Non-pigmented ciliary epithelial cell (primary cell): ENCODE results near the gene TREH.
"Not testable (repeated sequence)": the region's sequence is repeated elsewhere in the genome, so short reads cannot be mapped to it uniquely, and the experiment has no call there.

Experiments used
- DNase-seq: peaks from one replicate; pipeline ENCODE4 v3.0.0-alpha.2; 2010; ENCODE audit warnings: low read depth

The TREH gene, protein sequence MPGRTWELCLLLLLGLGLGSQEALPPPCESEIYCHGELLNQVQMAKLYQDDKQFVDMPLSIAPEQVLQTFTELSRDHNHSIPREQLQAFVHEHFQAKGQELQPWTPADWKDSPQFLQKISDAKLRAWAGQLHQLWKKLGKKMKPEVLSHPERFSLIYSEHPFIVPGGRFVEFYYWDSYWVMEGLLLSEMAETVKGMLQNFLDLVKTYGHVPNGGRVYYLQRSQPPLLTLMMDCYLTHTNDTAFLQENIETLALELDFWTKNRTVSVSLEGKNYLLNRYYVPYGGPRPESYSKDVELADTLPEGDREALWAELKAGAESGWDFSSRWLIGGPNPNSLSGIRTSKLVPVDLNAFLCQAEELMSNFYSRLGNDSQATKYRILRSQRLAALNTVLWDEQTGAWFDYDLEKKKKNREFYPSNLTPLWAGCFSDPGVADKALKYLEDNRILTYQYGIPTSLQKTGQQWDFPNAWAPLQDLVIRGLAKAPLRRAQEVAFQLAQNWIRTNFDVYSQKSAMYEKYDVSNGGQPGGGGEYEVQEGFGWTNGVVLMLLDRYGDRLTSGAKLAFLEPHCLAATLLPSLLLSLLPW

DNA sequence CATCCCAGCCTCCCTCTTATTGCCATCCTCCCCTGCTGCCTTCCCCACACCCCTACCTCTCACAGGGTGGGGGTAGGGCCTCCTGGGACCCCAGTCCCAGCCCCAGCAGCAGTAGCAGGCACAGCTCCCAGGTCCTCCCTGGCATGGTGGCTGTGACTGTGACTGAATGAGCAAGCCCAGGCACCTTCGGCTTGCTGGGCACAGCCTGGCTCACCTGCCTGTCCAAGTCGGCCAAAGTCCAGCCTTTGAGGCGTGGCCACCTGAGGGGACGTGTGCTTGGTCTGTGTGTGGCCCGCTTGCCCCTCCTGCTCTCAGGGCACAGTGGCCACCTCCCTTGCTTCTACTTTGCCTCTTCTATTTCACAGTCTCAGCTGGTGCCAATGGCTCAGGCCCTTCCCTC is at the start of gene TREH:
TSS of gene TREH (minus strand) at position 168 of the 400 bp plus-strand sequence. CDS start at position 145, 23 bp downstream.
- DNase-seq, result no peak

DNA sequence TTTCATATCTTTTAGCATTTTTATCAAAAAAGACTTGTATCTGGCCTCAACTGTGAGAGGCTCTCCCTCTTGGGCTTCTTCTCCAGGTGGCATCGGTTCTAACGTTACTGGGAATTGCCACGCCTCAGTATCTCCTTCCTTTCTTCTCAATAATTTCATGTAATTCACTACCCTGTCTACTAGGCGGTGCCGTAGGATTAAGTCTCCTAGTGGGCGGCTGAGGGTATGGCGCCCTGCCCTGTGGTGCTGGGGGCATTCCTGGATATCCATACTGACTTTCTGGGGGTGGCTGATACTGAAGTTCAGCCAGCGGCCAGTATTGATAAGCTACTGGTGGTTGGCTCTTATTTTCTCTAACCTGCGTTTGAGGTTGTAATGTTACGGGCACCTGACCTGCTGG is 48.7 kb upstream of the TREH start:
- DNase-seq, result not testable (repeated sequence)

DNA sequence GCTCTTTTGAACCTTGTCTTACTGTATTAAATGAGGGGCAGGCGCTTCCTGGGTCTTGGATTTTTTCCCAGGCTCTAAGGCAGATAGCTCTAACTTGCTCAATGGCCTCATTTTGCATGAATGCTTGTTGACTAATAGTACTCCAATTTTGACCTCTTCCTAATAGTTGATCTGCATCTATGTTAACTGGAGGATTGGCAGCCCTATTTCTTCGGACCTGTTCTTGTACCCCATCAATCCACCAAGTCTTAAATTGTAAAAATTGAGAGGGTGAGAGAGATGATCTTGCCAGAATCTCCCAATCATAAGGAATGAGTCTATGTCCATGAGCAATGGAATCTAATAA is 48.2 kb upstream of the TREH start:
- not testable (repeated sequence) for DNase-seq

DNA sequence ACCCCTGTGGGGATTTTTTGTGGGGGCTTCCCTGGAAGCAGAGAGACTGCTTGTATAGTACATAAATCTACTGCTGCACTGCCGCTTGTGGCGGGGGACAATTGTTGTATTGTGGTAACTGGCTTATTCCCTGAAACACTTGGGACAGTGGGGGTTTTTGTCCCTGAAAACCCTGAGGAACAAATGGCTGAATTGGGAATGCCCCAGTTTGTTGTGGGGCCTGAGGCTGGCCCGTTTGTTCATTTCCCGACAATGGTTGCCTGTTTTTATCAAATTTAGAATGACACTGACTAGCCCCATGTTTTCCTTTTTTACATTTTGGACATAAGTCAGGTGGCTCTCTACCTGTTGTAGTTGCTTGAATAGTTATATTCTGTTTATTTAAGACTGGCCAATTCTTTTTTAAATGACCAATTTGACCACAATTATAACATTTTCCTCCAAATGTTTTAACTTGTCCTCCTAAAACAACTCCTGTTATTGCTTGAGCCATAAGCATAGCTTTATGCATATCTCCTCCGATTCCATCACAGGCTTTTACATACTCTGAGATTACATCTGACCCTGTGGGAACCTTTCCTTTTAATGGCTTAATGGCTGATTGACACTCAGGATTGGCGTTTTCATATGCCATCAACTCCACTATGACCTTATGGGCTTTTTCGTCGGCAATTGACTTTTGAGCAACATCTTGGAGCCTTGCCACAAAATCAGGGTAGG is 47.7 kb upstream of the TREH start:
- not testable (repeated sequence) for DNase-seq

DNA sequence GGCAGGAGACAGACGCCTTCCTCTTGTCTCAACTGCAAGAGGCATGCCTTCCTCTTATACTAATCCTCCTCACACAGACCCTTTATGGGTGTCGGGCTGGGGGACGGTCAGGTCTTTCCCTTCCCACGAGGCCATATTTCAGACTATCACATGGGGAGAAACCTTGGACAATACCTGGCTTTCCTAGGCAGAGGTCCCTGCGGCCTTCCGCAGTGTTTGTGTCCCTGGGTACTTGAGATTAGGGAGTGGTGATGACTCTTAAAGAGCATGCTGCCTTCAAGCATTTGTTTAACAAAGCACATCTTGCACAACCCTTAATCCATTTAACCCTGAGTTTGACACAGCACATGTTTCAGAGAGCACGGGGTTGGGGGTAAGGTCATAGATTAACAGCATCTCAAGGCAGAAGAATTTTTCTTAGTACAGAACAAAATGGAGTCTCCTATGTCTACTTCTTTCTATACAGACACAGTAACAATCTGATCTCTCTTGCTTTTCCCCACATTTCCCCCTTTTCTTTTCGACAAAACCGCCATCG is 42.1 kb upstream of the TREH start:
- DNase-seq, result not testable (repeated sequence)

DNA sequence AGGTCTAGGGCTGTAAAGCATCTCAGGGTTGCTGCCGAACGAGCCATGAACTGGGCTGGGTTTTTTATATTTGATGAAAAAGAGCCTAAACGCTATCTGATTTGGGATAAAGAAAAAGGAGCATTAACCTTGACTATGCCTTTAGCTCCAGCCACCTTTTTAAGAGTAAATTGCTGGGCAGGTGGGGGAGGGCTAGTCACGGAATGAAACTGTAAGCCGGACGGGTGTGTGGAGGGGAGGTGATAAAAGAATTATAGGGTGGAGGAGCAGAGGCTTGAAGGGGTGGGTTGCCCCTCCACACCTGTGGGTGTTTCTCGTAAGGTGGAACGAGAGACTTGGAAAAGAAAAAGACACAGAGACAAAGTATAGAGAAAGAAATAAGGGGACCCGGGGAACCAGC is 41.3 kb upstream of the TREH start:
- not testable (repeated sequence) for DNase-seq

DNA sequence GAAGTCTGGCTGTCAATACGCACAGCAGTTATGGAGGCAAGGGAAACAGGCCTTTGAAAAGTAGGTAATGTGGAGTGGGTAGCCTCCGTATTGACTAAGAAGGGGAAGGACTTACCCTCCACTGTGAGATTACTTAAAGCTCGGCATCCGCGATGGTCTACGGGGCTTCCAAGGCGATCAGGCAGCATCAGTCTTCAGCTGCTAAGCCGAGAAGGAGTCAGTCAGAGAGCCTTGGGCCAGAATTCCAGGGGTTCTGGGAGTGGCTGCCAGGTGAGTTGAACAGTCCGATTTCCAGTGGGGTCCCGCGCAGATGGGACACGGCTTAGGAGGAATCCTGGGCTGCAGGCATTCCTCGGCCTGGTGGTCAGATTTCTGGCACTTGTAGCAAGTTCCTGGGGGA is 40.6 kb upstream of the TREH start:
- not testable (repeated sequence) for DNase-seq

DNA sequence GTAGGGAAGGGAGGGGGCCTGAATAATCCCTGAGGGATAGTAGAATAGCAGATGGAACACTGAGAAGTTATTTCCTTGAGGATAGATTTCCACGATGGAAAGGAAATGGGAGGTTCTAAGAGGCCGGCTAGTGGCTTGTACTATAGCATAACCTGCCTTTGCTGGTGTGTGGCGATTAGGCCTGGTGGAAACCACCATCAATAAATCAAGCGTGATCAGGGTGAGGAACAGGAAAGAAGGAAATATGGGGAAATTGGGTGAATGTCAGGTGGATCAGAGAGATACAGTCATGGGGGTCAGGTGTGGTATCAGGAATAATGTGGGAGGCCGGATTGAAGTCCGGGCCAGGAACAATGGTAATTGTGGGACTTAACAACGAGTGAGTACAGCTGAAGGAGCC is 39.1 kb upstream of the TREH start:
- DNase-seq, result not testable (repeated sequence)

DNA sequence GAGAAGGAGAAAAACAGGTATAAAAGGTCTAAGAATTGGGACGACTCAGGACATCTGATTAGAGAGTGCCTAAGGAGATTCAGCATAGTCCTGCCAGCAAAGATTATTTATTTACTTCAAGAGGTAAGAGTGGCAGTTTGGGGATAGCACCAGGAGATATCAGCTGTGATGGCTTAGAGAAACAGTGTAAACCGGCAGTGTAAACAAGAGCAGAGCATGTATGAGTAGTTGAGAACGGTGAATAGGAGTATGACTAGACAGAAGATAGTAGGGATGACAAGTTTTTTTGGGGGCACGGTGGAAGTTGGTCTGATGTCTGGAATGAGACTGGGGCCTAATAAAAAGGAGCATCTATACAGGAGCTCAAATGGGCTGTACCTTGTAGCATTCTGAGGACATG is 38.3 kb upstream of the TREH start:
- DNase-seq, result not testable (repeated sequence)

DNA sequence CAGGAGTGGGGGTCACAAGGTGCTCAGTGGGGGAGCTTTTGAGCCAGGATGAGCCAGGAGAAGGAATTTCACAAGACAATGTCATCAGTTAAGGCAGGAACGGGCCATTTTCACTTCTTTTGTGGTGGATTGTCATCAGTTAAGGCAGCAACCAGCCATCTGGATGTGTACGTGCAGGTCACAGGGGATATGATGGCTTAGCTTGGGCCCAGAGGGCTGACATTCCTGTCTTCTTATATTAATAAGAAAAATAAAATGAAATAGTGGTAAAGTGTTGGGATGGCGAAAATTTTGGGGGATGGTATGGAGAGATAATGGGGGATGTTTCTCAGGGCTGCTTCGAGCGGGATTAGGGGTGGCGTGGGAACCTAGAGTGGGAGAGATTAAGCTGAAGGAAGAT is 37.8 kb upstream of the TREH start:
- DNase-seq, result not testable (repeated sequence)

DNA sequence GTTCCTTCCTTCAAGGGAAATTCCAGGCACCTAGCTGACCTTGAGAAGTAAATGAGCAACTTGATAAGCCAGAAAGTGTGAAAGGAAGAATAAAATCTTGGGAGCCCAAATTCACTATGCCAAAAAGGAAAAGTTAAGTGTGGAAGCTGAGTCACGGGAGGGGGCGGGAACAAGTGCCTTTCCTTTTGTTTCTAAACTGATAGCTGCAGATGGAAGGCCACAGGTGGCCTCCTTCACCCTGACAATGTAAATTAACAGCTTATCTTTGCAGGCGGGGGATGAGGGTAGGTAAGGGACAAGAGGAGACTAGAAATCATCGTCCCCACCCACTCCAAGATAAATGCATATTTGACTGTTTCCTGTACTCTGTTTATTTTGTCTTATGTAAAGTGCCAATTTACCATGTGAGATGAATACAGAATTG is 36.4 kb upstream of the TREH start:
- no peak for DNase-seq

DNA sequence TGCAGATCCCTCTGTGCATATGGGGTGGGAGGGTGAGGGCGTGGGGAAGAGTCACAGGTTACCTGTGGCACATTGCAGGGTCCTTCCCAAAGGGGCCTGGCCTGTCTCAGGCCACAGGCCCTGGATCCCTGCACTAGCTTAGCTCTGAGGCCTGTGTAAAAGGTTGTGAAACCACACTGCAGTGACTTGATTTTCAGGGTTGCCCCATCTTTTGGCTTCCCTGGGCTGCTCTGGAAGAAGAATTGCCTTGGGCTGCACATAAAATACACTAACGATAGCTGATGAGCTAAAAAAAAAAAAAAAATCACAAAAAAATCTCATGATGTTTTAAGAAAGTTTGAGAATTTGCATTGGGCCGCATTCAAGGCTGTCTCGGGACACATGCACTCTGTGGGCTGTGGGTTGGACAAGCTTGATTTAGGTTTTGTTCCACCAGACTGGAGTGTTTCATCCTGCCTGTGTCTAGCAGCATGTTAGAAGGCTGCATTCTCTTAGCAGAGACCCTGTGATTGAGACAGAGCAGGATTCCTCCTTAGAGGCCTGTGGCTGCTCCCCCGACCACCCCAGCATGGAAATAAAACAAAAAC is 35.9 kb upstream of the TREH start:
- no peak for DNase-seq

DNA sequence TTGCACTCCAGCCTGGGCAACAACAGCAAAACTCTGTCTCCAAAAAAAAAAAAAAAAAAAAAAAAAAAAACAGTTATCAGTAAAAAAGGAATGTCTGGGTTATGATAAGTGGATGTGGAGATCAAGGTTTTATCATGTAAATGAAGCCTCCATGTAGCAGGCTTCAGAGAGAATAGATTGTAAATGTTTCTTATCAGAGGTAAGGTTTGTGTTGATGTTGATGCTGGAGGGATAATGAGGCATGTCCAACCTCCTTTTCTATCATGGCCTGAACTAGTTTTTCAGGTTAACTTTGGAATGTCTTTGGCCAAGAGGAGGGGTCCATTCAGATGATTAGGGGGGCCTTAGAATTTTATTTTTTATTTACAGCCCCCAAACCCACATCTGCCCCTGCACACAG is 35.4 kb upstream of the TREH start:
- DNase-seq, result no peak

DNA sequence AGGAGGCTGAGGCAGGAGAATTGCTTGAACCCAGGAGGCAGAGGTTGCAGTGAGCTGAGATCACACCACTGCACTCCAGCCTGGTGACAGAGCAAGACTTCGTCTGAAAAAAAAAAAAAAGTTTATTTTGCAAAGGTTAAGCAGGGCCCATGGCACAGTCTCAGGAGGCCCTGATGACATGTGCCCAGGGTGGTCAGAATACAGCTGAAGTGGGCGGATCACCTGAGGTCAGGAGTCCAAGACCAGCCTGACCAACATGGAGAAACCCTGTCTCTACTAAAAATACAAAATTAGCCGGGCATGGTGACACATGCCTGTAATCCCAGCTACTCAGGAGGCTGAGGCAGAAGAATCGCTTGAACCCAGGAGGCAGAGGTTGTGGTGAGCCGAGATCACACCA is 35.0 kb upstream of the TREH start:
- DNase-seq, result not testable (repeated sequence)

DNA sequence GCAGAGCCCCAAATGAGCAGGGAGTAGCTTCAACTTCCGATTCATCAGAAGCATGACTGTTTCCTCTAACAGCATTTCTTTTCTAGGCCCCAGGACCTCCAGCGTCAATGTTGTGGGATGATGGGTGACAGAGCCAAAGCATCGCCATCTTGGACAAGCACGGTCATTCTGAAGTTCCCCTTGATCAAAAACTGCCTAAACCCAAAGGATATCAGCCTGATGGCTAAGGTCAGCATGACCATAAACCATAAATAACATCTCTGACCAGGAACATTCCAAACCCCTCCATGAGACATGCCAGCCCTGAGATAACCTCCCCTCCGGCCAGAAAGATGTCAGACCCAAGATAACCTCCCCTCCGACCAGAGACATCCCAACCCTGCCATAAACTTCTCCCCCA is 28.8 kb upstream of the TREH start:
- no peak for DNase-seq

DNA sequence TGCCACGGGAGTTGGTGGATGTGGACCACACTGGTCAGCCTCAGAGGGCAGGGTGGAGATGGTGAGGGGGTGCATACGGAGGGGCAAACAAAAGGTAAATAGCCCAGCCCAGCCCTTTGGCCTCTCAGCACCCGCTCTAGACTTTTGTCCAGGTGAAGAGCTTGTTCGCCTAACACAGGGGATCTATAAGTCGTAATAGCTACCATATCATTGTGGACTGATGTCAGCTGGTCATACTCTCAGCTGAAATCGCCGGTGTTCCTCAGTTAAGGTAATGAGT is 27.0 kb upstream of the TREH start:
- no peak for DNase-seq

DNA sequence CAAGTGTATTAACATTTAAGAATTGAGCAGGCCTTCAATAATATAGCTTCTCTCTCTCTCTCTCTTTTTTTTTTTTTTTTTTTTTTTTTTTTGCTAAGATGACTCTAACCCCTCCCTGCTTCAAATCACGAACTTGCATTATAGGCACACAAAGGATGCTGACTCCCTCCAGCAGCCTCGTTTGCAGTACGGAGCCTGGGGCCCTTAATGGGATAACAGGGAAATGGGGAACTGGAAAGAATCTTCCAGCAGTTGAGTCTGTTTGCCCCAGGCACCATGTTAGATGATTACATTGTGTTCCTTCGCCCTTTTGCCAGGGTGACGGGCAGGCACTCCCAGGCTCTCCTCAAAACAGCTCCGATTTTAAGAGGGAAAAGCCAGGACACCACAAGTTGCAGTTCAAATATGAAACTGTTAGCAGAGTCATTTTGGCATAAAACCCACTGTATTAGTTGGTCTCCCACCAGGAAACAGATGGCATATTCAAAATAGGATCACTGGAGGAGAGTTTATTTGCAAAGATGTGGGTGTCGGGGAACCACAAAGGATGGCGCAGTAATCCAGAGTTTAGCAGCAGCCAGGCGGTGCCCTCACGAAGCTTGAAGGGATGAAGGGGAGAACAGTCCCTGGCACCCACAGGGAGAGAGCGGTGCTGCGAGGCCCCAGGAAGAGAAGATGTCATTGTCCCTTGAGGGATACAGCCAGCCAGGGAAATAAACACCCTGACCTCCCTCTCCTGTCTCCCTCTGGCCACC is 26.5 kb upstream of the TREH start:
- no peak for DNase-seq

DNA sequence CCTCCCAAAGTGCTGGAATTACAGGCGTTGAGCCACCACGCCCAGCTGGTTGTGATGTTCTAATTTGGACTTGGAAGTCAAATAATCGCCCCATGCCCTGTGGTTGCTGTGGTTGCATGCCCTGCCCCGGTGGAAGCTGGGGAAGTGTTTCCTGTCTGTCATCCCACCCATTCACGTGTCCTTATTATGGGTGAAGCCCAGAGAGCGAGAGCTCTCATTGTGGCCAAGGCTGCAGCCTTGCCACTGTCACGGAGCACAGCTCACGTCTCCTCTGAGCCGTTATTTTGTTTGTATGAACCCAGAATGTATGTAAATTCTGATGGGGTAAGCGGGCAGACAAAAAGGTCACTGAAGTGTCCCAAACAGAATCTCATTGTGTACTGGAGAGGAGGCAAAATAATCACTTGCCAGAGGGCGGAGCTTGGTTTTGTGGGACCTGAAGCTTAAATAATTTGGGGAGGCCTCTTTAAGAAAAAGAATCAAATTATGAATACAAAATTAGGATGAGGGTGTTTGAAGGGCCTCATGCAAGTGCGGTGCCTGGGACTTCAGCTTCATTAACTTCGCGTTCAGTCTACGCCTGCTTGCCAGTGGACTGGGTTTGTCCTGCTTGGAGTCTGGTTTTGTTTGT is 25.8 kb upstream of the TREH start:
- DNase-seq, result no peak

DNA sequence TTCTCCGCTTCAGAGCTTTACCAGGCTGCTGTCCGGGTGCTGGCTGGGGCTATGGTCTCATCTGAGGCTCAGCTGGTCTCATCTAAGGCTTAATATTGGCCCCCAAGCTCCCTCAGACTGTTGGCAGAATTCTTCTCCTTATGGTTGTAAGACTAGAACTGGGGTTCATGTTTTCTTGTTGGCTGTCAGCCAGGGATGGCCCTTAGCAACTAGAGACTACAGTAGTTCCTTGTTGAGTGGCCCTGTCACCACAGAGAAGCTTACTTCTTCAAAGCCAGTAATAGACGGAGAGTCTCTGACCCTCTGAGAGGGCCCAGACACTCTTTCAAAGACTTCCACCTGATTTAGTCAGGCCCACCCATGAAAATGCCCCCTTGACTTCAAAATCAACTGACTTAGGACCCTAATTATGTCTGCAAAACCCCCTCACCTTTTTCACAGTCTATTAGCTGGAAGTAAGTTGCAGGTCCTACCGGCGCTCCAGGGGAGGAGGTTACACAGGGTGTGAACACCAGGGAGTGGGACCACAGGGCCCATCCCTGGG is 24.2 kb upstream of the TREH start:
- DNase-seq, result no peak

DNA sequence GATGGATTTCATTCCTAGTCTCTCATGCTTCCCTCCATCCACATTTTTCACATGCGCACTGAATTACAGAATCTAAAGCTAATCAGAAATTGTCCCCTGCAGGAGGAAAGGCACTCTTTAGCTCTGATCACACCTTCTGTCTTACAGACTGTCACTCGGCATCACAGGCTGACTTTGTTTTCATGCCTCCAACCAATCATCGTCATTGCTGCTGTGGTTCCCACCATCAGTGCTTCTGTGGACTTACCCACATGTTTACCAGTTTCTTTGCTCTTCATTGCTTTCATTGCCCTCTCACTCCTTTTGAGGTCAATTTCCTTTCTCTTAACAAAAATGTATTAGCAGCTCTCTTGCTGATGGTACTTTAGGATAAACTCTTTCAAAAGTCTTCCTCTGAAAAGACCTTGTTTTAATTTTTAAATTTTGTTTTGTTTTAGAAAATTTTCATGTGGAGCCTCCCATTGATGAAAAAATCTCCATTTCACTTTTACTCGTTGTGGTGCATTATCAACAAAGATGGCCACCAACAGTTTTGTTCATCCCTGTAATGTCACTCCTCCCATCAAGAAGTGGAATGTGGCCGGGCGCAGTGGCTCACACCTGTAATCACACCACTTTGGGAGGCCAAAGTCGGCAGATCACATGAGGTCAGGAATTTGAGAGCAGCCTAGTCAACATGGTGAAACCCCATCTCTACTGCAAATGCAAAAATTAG is 20.2 kb upstream of the TREH start:
- DNase-seq, result no peak

DNA sequence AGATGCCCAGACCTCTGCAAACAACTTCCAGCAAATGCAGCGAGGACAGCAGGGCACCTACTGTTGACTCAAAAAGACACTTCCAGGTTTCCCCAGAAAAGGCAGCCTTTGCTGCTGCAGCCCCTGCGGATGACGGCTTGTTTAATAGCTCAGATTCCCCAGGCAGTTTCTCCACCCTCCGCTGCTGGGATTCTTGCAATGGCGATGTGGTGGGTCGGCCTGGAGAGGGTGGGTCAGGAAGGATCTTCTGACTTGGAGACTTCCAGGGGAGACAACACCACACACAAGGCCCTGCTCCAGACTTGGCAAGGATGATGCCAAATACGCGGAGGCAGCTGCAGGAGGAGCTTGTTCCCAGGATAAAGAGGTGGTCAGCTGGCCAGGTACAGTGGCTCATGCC is 17.9 kb upstream of the TREH start:
- no peak for DNase-seq
